B cell (primary cell): ENCODE results near the gene TRNP1.

Source experiments
- EZH2 ChIP-seq: IDR thresholded peaks from 2 replicates; pipeline ENCODE4 v1.6.1; 2012; ENCODE audit warnings: borderline replicate concordance, low read depth, mild to moderate bottlenecking, moderate library complexity, low read length; ENCODE audit not compliant: insufficient read depth, poor library complexity, severe bottlenecking
- TF ChIP-seq, protein P1 (sequence below): fragments of 200-600 bp; IDR thresholded peaks from one replicate; pipeline ENCODE4 v1.8.0; 2022; ENCODE audit warnings: antibody characterized with exemption, mild to moderate bottlenecking

GRCh38 chr1:26971590-26971989 is 21.9 kb upstream of the TRNP1 start:
- TF ChIP-seq, protein P1, sequence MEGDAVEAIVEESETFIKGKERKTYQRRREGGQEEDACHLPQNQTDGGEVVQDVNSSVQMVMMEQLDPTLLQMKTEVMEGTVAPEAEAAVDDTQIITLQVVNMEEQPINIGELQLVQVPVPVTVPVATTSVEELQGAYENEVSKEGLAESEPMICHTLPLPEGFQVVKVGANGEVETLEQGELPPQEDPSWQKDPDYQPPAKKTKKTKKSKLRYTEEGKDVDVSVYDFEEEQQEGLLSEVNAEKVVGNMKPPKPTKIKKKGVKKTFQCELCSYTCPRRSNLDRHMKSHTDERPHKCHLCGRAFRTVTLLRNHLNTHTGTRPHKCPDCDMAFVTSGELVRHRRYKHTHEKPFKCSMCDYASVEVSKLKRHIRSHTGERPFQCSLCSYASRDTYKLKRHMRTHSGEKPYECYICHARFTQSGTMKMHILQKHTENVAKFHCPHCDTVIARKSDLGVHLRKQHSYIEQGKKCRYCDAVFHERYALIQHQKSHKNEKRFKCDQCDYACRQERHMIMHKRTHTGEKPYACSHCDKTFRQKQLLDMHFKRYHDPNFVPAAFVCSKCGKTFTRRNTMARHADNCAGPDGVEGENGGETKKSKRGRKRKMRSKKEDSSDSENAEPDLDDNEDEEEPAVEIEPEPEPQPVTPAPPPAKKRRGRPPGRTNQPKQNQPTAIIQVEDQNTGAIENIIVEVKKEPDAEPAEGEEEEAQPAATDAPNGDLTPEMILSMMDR: no peak
- TF ChIP-seq EZH2: no peak
